Stimulated activated CD4-positive, alpha-beta T cell treated with anti-CD3 and anti-CD28 coated beads, Interleukin-1b, Interleukin-23, amount 100 ng/mL, for 24 hours (primary cell): Measurements from ENCODE around the gene MCTP1.

ENCODE experiments used
- DNase-seq, 4 experiments: peaks; one replicate each; pipeline ENCODE4 v3.0.0-alpha.2; 2020; ENCODE audit warnings: low read depth in 4 of 4, low spot score in 1 of 4

MCTP1 gene

GRCh38 chr5:95284572-95285408 lies at the start of gene MCTP1:
MCTP1 (minus strand) TSS chr5:95285094.
- DNase-seq = no peak

GRCh38 chr5:95332158-95332557 lies 47.3 kb upstream of the MCTP1 start:
- DNase-seq = no peak

- DNase-seq = no peak
These were observed 46.5 kb upstream of the MCTP1 start for GRCh38 chr5:95331358-95331757.

- no peak for DNase-seq
These were observed 42.3 kb upstream of the MCTP1 start for GRCh38 chr5:95327211-95327610.

GRCh38 chr5:95317687-95318086 lies 32.8 kb upstream of the MCTP1 start:
- DNase-seq = no peak

- DNase-seq = no peak
These were observed 32.2 kb upstream of the MCTP1 start for GRCh38 chr5:95317085-95317484.

GRCh38 chr5:95304711-95305110 lies 19.8 kb upstream of the MCTP1 start:
- DNase-seq = no peak

GRCh38 chr5:95298651-95299050 lies 13.8 kb upstream of the MCTP1 start:
- DNase-seq = no peak

- no peak for DNase-seq
These were observed 11.4 kb upstream of the MCTP1 start for GRCh38 chr5:95296291-95296690.

GRCh38 chr5:95285409-95285755 lies 488 bp upstream of the MCTP1 start:
- no peak for DNase-seq

- peak in 2 of 4 experiments; percentile 5 to 19 for DNase-seq
These were observed 928 bp downstream of the MCTP1 start for GRCh38 chr5:95283761-95284571.

- DNase-seq = no peak
These were observed 1.8 kb downstream of the MCTP1 start for GRCh38 chr5:95283022-95283615.

- DNase-seq = no peak
These were observed 3.7 kb downstream of the MCTP1 start for GRCh38 chr5:95281226-95281625.

- no peak for DNase-seq
These were observed 4.3 kb downstream of the MCTP1 start for GRCh38 chr5:95280401-95281095.

GRCh38 chr5:95274011-95274410 lies 10.9 kb downstream of the MCTP1 start:
- DNase-seq = no peak

- DNase-seq = no peak
These were observed 12.5 kb downstream of the MCTP1 start for GRCh38 chr5:95272316-95272929.

- no peak for DNase-seq
These were observed 21.8 kb downstream of the MCTP1 start for GRCh38 chr5:95262933-95263660.

GRCh38 chr5:95261437-95262175 lies 23.3 kb downstream of the MCTP1 start:
- DNase-seq = no peak

GRCh38 chr5:95256991-95257390 lies 27.9 kb downstream of the MCTP1 start:
- no peak for DNase-seq

GRCh38 chr5:95256446-95256845 lies 28.4 kb downstream of the MCTP1 start:
- no peak for DNase-seq
